Stimulated activated CD8-positive, alpha-beta memory T cell treated with anti-CD3 and anti-CD28 coated beads, Interleukin-7, amount 100 ng/mL, for 24 hours (primary cell): ENCODE results near the gene INKA2.

Experiments
- DNase-seq: peaks from one replicate; pipeline ENCODE4 v3.0.0-alpha.2; 2020; ENCODE audit warnings: low read depth

The INKA2 gene

GRCh38 chr1:111733183-111733991 is 5.8 kb downstream of the INKA2 start:
- no peak for DNase-seq

GRCh38 chr1:111732718-111733117 is 6.5 kb downstream of the INKA2 start:
- no peak for DNase-seq

DNA sequence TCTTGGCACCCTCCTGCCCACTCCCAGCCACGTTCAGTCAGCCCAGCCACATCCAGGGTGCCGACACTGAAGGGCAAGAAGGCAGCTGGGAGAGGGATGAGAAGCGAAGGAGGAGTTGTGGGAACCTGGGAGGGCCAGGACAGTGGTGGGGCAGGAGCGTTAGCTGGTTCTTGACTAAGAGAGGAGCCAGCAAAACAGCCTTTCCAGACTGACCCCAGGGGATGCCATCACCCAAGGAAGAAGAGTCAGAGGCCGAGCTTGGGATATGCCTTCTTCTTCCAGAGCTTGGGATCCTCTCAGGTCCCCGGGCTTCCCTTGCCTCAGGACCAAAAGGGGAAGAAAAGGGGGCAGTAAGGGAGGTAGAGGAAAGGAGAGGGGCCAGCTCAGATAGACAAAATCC is 7.2 kb downstream of the INKA2 start:
- DNase-seq: no peak

GRCh38 chr1:111730706-111731105 is 8.5 kb downstream of the INKA2 start:
- no peak for DNase-seq

DNA sequence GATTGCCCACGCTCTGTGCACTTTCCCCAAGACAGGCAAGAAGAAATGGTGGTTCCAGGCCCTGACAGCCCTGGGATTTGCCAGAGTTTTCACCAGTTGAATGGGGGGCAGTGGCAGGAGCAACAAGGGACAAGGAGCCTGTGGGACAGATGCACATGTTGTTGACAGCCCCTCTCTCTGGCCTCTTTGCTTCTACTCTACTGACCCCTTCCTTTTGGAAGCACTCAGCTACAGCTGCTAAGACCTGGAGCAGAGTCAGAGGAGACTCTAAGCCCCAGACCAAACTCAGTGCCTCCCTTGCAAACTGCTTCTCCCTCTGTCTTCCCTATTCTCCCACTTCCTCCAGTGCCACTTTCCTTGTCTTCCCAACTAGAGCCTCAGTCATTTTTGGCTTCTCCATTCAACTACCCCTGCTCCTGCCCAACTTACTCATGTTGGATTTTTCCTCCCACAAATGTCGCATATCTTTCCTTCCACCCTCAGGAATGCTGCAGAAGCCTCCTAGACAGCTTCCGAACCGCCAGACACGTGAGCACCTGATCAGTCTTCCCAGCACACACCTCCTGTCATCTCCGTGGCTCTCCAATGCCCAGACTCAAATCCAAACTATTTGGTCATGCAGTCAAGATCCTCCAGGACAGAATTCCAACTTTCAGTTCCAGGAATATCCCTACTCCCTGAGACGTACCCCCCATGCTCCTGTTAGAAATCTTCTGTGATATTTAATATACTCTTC is 9.1 kb downstream of the INKA2 start:
- no peak for DNase-seq

GRCh38 chr1:111729271-111729921 is 9.8 kb downstream of the INKA2 start:
- no peak for DNase-seq

- no peak for DNase-seq
These were observed 12.1 kb downstream of the INKA2 start for GRCh38 chr1:111727056-111727455.

- DNase-seq: no peak
These were observed 14.0 kb downstream of the INKA2 start for GRCh38 chr1:111725192-111725591.

DNA sequence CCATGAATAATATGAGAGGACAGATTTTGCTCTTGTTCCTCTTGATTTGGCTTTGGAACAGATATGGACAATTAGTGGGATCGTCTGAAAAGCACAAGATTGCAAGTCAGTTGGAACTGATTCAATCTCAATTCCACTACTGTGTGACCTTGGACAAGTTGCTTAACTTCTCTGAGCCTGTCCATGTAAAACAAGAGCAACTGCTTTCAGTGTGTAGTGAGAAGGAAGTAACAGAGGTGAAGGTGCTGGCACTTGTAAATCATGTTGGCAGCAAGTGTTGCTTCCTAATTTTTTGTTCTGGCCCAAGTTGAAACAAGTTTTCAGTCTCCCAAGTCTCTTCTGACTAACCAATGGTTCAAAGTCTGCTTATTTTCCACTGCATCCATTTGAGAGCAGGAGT is 15.3 kb downstream of the INKA2 start:
- no peak for DNase-seq

DNA sequence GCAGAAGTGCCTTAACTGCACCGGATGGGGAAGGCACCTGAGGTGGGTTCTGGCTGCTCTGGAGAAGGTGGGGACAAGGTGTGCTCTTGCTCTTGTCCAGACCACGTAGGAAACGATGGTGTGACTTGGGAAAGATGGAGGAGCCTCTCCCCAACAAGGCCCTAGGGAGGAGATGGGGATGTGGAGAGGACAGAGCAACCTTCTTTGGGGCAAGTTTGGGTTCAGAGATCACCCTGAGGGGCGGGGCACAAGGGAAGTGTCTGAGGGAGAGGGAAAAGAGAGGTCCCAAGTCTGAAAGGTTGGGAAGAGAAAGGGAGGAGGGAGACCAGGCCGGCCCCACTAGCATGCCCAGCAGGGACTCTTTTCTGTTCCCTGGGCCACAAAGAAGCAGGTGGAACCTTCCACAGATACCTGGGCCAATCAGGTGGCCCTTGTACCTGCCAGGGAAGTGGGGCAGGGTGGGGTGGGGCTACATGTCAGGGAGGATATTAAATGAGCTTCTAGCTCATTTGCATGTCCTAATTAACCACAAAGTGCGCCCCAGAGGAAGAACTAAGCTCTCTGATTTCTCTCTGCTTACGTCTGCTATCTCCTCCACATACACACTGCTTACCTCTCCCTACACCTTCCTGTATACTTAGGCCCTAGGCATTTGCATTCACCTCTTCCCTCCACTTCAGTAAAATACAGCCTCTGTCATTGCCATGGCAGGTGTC is 15.9 kb downstream of the INKA2 start:
- no peak for DNase-seq

DNA sequence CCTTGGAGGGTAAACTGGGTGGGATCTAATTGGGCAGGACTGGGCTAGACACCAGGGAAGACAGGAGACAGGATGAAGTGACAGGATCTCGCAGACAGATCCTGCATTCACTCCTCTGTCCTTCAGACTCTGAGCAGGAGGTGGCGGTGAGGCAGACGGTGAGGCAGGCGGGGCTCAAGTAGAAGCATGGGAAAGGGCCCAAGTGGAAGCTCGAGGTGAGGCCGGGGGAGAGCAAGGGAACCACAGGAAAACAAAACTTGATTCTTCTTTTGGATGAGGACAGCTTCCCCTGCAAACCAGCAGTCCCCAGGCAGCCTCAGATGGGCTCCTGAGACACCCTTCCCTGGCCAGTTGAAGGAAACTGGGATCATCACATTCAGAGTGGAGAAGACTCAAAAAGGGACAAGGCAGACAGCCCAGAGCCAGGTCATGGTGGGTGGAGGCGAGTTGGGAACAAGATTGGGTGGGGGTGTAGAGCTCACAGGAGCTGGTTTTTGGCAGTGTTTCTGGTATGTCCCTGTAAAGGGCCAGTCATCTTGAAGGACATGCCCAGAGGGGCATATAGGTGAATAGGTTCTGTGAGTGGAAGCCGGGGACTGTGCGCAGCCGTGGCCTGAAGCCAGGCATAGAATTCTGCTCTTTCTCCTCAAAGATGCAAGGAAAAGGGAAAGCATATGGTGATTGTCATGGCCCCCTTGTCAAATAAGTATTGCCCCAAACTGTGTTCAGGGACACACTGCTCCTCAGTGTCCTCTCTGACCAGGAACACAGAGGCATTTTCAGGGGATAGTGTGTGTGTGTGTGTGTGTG is 18.0 kb downstream of the INKA2 start:
- no peak for DNase-seq

DNA sequence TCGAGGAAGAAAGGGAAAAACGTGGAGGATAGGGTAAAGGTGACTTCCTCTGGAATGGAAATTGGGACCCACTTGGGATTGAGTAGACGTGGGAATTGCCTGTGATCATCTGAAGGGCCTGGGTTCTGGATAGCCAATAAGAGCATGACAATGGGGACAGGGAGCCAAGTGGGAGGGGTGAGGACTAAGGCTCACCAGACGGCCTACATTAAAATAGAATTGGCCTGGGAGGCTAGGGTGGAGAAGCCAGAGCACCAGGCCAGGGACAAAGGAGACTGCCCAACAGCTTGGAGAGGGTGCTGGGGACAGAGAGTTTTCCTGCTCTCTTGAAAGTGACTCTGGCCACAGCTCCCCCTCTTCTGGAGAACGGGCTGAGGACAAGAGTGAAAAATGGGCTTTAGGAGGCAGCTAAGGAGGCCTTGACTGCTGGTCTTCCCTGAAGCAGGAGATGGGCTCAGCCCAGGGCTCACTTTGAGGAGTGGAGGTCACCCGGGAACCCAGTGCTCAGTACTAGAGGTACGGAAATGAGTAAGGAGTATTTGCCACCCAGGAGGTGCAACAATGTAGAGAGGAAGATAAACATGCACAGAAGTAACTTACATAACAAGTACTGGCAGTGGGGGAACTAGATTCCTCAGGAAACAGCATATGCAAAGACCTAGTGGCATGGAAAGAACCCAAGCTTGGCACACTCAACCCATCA is 18.8 kb downstream of the INKA2 start:
- DNase-seq: no peak

GRCh38 chr1:111719674-111720132 is 19.5 kb downstream of the INKA2 start:
- no peak for DNase-seq

- DNase-seq: no peak
These were observed 20.1 kb downstream of the INKA2 start for GRCh38 chr1:111719135-111719534.

DNA sequence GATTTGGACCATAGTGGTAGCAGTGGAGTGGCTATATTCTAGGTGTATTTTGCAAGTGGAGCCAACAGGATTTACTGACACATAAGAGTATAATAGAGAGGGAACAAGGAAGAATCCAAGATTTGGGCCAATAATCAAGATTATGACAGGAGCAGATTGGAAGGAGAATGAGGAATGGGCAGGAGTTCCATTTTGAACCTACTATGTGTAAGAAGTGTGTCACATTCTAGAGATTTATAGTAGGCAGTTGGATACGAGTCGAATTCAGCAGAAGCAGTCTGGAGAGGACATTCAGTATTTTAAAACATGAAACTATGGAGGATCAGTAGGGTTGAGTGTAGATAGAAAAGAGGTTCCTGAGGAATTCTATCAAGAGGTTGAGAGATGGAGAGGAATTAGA is 21.7 kb downstream of the INKA2 start:
- DNase-seq: no peak

DNA sequence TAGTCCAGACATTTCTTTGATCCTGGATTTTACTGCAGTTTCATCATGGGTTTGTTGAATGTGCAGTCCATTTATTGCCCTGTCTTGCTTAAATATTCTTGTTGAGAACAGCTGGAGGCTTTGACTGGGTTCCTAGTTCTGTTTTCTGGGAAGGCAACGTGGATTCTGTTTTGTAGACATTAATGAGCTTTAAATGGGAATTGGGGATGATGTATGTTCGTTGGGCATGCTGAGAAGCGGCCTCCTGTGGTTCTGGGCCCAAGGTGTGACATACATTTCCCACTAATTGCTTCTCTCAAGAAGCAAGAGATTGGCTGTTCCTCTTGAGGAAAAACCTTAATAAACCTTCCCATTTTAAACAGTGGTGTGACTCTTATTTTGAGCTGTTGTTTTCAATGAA is 22.9 kb downstream of the INKA2 start:
- no peak for DNase-seq

- no peak for DNase-seq
These were observed 29.2 kb downstream of the INKA2 start for GRCh38 chr1:111709986-111710385.

DNA sequence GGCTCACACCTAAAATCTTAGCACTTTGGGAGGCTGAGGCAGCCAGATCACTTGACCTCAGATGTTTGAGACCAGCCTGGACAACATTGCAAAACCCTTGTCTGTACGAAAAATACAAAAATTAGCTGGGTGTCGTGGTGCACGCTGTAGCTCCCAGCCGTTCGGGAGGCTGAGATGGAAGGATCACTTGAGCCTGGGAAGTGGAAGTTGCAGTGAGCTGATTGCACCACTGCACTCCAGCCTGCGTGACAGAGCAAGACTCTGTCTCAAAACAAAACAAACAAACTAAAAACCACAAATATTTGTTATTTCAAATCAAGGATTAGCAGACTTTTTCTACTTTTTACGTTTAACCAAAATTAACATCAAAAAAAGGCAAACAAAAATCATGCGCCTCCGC is 31.3 kb downstream of the INKA2 start:
- no peak for DNase-seq

- DNase-seq: no peak
These were observed 32.3 kb downstream of the INKA2 start for GRCh38 chr1:111706921-111707320.

DNA sequence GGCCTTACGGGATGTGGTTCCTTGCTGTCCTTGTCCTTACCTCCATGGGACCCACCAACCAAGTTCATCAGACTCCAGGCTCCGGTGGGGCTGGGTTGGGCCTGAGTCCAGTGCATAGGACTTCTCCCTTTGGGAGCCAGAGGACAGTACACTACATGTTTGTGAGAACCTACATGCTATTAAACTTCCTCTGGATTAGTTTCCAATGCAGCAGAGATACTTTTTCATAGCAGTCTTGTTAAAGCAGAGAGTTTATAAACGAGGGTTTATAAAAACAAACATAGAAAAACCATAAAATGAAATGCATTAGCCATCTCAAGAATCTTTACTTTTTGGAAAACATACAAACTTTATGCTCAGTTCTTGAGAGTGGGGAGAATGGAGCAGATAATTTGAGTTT is 33.4 kb downstream of the INKA2 start:
- no peak for DNase-seq

- DNase-seq: no peak
These were observed 34.4 kb downstream of the INKA2 start for GRCh38 chr1:111704776-111705175.
